ENCODE results near the gene DDX1. TPM values are rescaled to one million over a fixed set of nuclear protein-coding genes. Genes with fewer than 3 reads are reported as not detected.

The DDX1 gene
- total RNA-seq, 2 donors from 2014 or later: 39.0 to 50.7 TPM

DNA sequence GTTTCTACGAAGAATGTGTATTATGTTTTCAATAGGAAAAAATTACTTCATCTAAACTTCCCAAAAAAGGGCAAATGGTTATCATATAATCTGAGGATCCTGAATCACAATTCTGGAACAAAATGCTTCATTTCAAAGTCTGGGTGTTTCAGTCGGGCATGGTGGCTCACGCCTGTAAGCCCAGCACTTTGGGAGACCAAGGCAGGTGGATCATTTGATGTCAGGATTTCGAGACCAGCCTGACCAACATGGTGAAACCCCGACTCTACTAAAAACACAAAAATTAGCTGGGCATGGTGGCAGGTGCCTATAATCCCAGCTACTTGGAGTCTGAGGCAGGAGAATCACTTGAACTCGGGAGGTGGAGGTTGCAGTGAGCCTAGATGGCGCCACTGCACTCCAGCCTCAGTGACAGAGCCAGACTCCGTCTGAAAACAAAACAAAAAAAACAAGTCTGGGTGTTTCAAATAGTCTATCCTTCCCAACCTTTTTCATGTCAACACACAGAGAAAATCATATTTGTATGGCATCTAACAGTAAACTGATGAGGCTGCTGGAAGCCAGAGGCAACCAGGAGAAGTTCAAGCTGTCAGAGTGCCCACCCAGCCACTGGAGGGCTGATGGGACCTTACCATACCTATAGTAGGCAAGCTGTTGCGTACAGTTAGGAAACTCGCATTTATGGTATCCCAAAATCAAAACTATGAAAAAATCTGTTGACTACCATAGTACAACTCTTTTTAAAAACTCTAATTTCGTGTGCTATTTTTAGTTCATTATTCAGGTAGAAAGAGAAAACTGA, 45.2 kb upstream of the DDX1 start:
- no peak overlapping the region for H3K27ac ChIP-seq
- no peaks in the 10 kb centered on the region for H3K27me3 ChIP-seq (replicated peaks; ENCODE audit: insufficient read depth)
- intact Hi-C loops (cut with DNase I): no loop called here
- H3K4me3 ChIP-seq: no peak overlapping the region
- 87% methylated on average over 11 of the region's 11 CpGs for WGBS
- no peaks in the 10 kb centered on the region for H3K36me3 ChIP-seq
- DNase-seq (ENCODE audit: low spot score): no peak
- no peaks in the 10 kb centered on the region for H3K4me1 ChIP-seq (replicated peaks)
- H3K9me3 ChIP-seq: no peaks in the 10 kb centered on the region
- TF ChIP-seq, protein P1, sequence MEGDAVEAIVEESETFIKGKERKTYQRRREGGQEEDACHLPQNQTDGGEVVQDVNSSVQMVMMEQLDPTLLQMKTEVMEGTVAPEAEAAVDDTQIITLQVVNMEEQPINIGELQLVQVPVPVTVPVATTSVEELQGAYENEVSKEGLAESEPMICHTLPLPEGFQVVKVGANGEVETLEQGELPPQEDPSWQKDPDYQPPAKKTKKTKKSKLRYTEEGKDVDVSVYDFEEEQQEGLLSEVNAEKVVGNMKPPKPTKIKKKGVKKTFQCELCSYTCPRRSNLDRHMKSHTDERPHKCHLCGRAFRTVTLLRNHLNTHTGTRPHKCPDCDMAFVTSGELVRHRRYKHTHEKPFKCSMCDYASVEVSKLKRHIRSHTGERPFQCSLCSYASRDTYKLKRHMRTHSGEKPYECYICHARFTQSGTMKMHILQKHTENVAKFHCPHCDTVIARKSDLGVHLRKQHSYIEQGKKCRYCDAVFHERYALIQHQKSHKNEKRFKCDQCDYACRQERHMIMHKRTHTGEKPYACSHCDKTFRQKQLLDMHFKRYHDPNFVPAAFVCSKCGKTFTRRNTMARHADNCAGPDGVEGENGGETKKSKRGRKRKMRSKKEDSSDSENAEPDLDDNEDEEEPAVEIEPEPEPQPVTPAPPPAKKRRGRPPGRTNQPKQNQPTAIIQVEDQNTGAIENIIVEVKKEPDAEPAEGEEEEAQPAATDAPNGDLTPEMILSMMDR (IDR thresholded peaks at IDR 0.05): no peak
- TF ChIP-seq POLR2A (IDR thresholded peaks at IDR 0.05): no peak
- TF ChIP-seq POLR2AphosphoS5 (IDR thresholded peaks at IDR 0.05): no peak

GRCh38 chr2:15547115-15547876, 44.4 kb upstream of the DDX1 start:
- no peak overlapping the region for H3K4me3 ChIP-seq
- TF ChIP-seq POLR2AphosphoS5 (IDR thresholded peaks at IDR 0.05) (no peak), POLR2A (IDR thresholded peaks at IDR 0.05) (no peak)
- TF ChIP-seq, protein P1 (IDR thresholded peaks at IDR 0.05): no peak
- H3K4me1 ChIP-seq (replicated peaks): no peaks in the 10 kb centered on the region
- H3K27me3 ChIP-seq (replicated peaks; ENCODE audit: insufficient read depth): no peaks in the 10 kb centered on the region
- H3K9me3 ChIP-seq: no peaks in the 10 kb centered on the region
- 78% methylated on average over 4 of the region's 4 CpGs for WGBS
- no peak for DNase-seq (ENCODE audit: low spot score)
- H3K36me3 ChIP-seq: no peaks in the 10 kb centered on the region
- intact Hi-C loops (cut with DNase I): no loop called here
- H3K27ac ChIP-seq: no peak overlapping the region

- no peaks in the 10 kb centered on the region for H3K27me3 ChIP-seq (replicated peaks; ENCODE audit: insufficient read depth)
- H3K27ac ChIP-seq: no peak overlapping the region
- H3K4me3 ChIP-seq: no peak overlapping the region
- H3K4me1 ChIP-seq (replicated peaks): no peaks in the 10 kb centered on the region
- no peaks in the 10 kb centered on the region for H3K9me3 ChIP-seq
- intact Hi-C loops (cut with DNase I): no loop called here
- WGBS: 98% methylated on average over 2 of the region's 2 CpGs
- no peaks in the 10 kb centered on the region for H3K36me3 ChIP-seq
- TF ChIP-seq POLR2AphosphoS5 (IDR thresholded peaks at IDR 0.05) (no peak), POLR2A (IDR thresholded peaks at IDR 0.05) (no peak)
- TF ChIP-seq, protein P1 (IDR thresholded peaks at IDR 0.05): no peak
- DNase-seq (ENCODE audit: low spot score): no peak
Measured at GRCh38 chr2:15548974-15549373, 42.7 kb upstream of the DDX1 start.

GRCh38 chr2:15553519-15553918, 38.1 kb upstream of the DDX1 start:
- H3K27ac ChIP-seq: no peak overlapping the region
- H3K9me3 ChIP-seq: no peaks in the 10 kb centered on the region
- intact Hi-C loops (cut with DNase I): no loop called here
- 89% methylated on average over 1 of the region's 1 CpG for WGBS
- no peaks in the 10 kb centered on the region for H3K36me3 ChIP-seq
- no peaks in the 10 kb centered on the region for H3K27me3 ChIP-seq (replicated peaks; ENCODE audit: insufficient read depth)
- H3K4me3 ChIP-seq: no peak overlapping the region
- TF ChIP-seq POLR2A (IDR thresholded peaks at IDR 0.05) (no peak), POLR2AphosphoS5 (IDR thresholded peaks at IDR 0.05) (no peak)
- TF ChIP-seq, protein P1 (IDR thresholded peaks at IDR 0.05): no peak
- H3K4me1 ChIP-seq (replicated peaks): no peaks in the 10 kb centered on the region
- DNase-seq (ENCODE audit: low spot score): no peak
